Measurements from ENCODE around the gene LENEP.
A peak's percentile ranks its signal among the peaks of the same experiment; 100 is the strongest.
"Not testable (repeated sequence)": the region's sequence is repeated elsewhere in the genome, so short reads cannot be mapped to it uniquely, and the experiment has no call there.

LENEP gene

DNA sequence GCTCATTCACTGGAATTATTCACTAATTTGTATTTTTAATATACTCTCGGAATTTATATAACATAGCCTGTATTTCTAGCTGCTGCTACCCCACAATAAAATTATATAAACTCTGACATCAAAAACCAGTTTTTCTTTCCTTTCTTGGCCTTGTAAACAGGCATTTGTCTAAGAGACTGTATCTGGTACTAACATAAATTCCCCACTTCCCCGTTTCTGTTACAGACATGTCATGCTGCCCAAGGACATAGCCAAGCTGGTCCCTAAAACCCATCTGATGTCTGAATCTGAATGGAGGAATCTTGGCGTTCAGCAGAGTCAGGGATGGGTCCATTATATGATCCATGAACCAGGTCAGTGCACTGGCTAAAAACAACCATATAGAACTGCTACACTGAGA is 15.6 kb upstream of the LENEP start:
- DNase-seq, result not testable (repeated sequence)

DNA sequence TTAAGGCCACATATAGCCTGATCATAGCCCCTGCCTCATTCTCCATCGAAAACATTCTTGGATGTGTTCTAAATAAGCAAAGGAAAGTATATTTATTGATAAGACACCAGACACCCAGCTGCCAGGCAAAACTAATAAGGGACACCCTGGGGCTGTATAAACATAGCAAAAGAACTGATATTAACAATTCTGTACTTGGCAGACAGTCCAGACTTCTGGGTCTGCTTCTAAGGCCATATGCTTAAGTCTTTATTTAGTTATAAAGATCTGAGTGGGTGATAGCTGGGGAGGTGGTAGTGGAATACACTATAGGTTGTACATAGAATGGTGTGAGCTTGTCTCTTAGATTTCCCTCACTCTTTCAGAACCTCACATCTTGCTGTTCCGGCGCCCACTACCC is 15.0 kb upstream of the LENEP start:
- DNase-seq, result no peak

DNA sequence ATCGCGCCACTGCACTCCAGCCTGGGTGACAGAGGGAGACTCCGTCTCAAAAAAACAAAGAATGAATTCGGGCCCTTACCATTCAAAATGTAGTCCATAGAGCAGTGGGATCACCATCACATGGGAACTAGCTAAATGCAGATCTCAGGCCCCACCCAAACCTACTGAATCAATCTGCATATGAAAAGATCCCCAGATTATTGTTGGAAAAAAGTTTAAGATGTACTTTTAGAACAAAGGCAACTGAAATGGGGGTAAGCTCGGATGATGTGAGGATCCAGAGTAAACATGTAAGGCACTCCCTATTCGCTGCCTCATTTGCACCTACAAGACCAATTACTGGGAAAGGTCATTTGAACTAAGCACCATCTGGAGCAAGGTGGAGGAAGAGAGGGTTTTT is 11.0 kb upstream of the LENEP start:
- no peak for DNase-seq

DNA sequence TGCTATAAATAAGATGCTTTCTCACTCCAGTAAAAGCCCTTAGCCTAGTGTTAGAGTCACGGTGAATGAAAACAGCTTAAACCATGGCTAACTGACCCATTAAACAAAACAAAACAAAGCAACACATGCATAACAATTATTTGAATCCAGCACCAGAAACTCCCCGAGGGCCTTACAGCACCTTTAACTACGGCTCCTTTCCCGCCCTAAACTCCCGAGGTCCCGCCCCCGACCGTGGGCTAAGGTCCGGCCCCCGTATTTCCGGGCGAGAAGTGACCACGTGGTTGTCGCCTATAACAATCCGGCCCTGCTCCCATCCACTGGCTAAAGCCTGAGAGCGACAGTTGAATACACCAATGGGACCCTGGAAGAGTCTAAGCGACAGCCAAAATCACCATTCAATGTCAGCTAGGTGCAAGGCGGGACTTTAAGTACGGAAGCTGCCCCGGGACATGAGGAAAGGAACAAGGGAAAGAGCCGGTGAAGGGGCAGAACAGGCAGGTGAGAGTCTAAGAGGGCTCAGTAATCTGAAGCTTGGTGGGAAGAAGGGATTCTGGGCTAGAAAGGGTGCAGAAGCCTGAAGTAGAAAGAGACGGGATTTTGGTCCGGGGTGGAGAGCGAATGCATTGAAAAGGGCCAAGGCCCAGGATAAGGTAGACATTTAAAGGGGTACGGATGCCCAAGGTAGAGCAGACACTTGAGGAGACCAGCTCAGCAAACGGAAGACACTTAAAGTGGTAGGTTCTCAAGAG is 10.3 kb upstream of the LENEP start, which contains the start of gene FLAD1:
TSS of gene FLAD1 (plus strand) at position 448 of the 752 bp plus-strand sequence. CDS start 351 bp downstream, outside the sequence.
- peak; percentile 100 for DNase-seq

DNA sequence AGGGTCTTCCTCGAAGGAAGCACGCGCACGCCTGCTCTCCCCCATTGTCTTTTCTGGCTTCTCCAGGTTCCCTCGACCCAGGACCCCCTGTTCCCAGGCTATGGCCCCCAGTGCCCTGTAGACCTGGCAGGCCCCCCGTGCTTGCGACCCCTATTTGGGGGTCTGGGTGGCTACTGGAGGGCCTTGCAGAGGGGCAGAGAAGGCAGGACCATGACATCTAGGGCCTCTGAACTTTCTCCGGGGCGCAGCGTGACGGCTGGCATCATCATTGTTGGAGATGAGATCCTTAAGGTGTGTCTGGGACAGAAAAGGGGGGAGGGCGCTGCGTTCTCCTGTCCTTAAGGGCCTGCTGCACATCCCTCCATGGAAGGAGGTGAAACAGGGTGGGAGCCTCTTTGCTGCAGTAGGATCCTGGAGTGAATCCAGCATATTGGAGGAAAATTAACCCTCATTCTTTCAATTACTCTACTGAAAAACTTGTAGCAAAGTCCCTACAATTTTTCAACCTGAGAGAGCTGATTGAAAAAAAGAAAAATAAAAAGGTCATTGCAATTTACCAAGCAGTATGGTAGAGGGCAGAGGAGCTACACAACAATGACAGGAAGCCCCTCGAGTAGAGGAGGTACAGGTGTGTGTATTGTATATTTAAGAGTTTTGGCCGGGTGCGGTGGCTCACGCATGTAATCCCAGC is 9.5 kb upstream of the LENEP start:
- DNase-seq, result no peak

DNA sequence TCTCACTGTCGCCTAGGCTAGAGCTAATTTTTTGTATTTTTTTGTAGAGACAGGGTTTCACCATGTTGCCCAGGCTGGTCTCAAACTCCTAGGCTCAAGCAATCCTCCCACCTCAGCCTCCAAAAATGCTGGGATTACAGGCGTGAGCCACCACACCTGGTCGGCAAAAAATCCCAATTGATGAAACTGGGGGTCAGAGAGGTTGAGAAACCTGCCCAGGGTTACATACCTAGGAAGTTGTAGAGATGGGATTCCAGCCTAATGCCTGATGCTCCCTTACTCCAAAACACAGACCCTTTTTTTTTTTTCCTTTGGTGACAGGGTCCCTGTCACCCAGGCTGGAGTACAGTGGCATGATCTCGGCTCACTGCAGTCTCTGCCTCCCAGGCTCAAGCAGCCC is 6.7 kb upstream of the LENEP start:
- DNase-seq, result not testable (repeated sequence)

DNA sequence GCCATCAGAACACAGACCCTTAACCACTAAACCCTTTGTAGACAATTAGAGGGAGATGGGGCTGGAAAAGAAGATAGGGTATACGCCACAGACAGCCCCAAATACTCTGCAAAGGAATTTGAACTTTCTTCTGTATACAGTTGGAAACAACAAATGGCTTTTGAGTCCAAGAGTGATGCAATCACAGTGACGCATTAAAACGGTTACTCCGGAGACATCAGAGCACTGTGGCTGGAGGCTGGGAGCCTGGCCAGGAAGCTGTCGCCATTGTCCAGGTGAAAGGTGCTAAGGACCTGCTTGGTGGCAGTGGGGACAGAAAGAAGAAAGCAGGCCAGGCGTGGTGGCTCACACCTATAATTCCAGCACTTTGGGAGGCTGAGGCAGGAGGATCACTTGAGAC is 6.1 kb upstream of the LENEP start:
- no peak for DNase-seq

DNA sequence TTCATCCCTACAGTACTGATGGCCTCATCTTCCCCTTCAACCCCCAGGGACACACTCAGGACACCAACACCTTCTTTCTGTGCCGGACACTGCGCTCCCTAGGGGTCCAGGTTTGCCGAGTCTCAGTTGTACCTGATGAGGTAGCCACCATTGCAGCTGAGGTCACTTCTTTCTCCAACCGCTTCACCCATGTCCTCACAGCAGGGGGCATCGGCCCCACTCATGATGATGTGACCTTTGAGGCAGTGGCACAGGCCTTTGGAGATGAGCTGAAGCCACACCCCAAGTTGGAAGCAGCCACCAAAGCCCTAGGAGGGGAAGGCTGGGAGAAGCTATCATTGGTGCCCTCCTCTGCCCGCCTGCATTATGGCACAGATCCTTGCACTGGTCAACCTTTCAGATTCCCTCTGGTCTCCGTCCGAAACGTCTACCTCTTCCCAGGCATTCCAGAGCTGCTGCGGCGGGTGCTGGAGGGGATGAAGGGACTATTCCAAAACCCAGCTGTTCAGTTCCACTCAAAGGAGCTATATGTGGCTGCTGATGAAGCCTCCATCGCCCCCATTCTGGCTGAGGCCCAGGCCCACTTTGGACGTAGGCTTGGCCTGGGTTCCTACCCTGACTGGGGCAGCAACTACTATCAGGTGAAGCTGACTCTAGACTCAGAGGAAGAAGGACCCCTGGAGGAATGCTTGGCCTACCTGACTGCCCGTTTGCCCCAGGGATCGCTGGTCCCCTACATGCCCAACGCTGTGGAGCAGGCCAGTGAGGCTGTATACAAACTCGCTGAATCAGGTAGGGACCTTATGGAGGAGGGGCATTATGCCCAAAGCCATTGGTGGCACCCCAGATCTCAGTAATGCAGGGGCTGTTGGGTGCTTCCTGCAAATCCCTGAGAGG is 5.1 kb upstream of the LENEP start:
- no peak for DNase-seq

DNA sequence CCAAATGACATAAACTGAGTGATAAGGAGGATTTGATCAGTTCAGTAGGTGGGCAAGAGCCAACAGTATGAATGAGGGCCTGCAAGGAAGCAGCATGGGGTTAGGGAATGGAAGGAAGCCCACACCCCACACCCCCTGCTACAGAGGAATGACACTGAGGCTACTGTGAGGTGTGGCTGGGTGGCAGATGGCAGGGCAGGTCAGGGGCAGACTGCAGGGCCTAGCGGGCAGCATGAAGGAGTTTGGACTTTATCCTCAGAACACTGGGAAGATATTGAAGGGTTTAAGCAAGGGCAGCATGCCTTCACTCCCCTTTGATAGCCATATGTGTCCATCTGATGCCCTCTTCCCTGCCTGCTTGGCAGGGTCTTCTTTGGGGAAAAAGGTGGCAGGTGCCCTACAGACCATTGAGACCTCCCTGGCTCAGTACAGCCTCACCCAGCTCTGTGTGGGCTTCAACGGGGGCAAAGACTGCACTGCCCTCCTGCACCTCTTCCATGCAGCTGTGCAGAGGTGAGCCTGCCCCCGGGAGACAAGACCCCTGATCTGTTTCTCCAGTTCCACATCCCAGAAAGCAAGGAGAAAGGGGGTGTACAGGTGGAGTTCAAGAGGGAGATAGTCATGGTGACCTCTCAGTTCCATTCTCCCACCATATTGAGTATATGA is 4.1 kb upstream of the LENEP start:
- no peak for DNase-seq

DNA sequence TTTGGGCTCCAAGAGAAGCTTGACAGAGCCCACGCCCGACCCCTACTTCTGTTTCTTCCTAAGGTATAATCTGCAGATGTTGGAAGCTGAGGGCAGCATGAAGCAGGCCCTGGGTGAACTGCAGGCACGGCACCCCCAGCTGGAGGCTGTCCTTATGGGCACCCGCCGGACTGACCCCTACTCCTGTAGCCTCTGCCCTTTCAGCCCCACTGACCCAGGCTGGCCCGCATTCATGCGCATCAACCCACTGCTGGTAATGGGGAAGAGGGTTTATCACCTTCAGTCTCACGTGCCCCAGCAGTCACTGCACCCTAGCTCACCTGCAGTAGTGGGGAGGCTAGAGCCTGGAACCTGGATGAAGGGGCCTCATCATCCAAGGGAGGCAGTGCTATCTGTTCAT is 3.1 kb upstream of the LENEP start:
- no peak for DNase-seq

DNA sequence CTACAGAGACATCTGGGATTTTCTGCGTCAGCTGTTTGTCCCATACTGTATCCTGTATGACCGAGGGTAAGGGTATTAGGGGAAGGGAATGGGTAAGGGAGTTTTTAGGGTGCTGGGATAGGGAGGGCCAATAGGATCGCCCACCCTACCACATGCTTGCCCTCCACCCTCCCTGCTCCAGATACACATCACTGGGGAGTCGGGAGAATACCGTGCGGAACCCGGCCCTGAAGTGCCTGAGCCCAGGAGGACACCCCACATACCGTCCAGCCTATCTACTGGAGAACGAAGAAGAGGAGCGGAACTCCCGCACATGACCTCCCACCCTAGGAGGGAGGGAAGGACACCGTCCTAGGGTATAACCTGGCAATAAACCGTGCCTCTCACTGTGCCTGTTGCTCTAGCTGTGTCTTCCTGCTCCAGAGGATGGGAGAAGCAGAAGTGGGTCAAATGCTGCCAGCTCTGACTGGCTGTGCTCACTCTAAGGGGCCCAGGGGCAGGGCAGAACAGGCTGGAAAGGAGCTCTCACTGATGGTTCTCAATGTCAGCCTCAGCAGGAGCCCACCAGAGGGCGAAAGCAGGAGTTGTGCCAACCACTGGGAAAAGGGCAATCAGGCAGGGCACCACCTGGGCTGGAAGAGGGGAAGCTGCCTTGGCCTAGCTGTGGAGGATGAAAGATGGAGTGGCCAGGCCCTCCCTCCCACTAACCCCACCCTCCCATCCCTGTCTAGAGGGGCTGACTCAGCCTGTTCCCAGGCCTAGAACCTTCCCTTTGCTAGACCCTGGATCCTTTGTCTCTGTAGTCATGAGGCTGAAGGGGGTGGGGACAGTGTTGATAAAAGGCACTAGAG is 440 bp upstream of the LENEP start:
- DNase-seq, result no peak

DNA sequence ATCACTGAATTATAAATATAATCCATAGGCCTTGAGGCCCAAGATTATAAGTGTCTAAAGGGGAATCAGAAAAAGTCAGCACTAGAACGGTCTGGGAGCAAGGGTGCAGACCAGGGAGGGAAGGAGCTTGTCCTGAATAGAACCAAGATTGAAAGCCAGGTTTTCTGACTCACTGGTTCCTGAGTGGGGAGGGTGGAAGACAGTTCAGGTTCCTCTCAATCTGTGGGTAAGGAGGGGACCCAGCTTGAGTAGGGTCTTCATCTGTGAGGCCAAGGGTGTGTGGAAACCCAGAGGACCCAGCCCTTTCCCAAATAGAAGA is 842 bp downstream of the LENEP start:
- no peak for DNase-seq

DNA sequence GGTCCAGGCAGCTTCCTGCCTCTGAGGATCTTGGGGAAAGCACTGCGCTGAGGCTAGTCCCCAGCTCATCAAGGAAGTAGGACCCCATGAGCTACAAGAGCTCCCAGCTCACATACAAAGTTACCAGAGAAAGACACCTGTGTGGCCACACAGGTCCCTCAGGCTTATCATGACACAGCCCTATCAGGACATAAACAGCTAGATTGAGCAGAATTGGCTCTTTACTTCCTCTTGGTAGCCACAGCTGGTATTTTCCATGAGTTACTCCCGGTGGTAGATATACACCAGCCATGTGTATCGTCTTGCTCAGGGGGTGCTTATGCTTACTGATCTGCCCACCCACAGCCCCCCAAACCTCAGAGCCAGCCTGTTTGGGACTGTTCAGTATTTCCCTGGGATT is 1.2 kb downstream of the LENEP start:
- DNase-seq, result no peak

DNA sequence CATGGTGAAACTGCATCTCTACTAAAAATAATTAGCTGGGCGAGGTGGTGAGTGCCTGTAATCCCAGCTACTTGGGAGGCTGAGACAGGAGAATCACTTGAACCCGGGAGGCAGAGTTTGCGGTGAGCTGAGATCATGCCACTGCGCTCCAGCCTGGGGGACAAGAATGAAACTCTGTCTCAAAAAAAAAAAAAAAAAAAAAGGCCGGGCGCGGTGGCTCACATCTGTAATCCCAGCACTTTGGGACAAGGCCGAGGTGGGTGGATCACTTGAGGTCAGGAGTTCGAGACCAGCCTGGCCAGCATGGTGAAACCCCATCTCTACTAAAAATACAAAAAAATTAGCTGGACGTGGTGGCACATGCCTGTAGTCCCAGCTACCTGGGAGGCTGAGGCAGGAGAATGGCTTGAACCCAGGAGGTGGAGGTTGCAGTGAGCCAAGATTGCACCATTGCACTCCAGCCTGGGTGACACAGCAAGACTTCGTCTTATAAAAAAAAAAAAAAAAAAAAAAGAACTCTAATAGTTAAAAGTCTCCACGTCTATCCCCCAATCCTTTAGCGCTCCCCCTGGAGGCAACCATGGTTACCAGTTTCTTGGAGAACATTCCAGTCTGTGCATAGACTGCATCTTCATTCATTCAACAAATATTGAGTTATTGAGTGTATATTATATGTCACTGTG is 2.1 kb downstream of the LENEP start:
- DNase-seq, result peak; percentile 20

DNA sequence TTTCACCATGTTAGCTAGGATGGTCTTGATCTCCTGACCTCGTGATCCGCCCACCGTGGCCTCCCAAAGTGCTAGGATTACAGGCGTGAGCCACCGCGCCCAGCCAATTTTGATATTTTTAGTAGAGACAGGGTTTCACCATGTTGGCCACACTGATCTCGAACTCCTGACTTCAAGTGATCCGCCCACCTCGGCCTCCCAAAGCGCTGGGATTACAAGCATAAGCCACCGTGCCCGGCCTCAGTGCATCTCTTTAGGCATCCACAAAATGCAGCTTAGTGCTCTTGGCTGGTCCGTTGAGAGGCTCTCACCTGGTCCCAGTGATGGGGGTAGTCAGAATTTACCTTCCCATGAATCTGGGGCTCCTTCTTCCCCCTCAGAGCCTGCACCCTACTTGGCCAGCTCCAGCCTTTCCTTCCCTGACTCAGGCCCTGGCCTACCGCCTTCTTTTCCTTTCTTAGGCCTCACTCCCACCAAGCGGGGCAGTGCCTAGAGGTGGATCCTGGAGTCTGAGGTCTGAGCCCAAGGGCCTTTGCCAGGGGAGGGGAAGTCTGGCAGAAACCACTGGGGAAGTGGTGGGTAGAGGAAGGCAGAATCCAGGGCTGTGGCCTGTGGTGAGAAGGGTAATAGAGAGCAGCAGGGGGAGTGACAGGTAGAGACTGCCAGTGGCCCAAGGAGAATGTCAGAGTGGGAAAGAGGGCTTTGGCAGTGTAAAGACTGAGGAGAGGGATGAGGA is 3.7 kb downstream of the LENEP start:
- no peak for DNase-seq

DNA sequence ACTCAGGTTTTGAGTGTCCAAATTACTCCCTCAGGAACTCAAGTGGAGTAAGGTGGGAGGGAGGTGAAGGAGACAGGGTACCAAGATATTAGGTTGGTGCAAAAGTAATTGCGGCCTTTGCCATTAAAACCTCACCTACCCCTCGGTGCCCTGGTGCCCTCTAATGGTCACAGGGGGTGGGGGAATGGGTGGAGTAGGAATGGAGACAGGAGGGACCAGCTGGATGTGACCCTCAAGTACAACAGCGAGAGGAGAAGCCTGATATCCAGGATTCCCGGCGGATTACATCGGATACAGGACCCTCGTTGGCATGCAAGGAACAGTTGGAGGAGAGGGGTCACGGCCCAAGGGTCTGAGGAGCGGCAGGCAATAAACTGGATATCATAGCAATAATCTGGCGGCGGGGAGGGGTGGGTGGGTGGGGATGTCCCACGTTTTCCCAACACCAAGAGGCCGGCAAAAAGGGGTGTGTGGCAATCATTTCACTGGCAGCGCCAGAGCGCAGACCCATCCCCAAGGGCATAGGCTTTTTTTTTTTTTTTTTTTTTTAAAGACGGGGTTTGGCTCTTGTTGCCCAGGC is 4.9 kb downstream of the LENEP start:
- no peak for DNase-seq

DNA sequence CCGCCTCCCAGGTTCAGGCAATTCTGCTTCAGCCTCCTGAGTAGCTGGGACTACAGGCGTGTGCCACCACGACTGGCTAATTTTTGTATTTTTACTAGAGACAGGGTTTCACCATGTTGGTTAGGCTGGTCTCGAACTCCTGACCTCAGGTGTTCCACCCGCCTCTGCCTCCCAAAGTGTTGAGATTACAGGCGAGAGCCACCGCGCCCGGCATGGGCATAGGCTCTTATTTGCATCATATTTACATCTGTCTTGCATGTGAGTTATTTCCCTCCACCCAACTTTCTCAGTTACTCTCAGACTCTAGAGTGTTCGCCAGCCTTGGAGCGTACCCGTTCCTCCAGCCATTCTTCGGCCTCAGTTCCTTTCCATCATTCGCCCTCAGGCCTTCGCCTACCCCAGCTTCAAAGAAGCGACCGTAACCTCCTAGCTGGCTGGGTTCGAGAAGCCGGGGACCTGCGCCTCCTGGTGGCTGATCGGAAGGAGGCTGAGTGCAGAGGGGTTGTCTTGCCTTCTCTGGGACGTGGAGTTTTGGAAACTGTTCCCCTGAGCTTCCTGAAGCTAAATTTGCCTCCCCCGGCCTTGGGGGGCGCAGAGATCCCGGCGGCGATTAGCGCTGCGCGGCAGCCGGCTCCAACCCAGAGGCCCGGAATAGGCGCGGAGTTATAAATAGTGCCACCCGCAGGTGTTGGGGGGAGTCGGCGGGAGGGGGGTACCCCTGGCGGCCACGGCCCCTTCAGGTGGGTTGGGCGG is 5.6 kb downstream of the LENEP start:
- DNase-seq, result no peak

DNA sequence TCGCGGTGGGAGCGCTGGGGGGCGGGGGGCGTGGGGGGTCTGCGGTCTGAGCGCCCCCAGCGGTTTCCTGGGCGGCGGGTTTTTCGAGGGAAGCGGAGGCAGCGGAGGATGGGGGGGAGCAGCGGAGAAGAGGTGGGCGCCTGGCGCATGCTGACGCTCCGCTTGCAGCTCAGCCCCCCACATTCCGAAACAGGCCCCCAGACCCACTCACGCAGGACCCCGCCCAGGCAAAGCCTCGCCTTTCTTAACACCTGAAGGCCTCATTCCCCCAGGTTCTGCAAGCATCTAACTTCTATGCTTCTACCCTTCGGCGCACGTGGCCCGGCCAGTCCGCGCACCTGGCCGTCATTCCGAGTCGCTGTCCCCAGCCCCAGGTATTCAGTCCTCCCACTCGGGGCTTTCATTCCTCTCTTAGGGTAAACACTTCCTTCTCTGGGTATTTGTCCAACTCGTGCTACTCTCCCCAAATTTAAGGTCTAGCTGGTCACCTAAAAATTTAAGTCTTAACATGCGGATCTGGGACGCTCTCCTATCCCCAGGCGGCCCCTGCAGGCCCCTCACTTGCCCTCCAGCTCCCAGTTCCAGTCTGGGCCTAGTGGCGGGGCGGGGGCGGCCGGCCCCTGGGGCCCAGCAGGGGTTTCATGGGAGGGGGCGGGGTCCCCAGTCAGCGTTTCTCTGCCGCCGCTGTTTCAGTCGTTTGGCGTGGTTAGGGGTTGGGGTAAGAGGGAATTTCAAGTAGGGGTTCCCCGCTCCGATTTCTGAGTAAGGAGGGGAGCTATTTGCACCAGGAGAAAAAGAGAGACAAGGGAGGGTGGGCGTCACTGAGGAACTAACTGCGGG is 6.4 kb downstream of the LENEP start:
- DNase-seq, result no peak

DNA sequence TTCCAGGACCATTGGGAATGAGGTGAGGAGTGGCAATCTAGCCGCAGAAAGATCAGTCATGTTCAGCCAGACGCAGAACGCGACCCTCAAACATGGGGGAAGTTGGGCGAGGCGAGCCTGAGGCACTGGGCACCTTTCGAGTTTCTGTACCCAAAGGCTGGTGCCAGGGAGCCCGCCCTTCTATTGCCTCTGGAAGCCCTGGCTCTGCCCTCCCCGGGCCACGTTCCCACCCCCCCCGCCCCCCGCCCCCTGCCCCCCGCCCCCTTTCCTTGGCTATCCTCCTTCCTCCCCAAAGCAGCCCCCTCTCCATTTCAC is 7.0 kb downstream of the LENEP start:
- DNase-seq, result no peak

Data from NCI-H446 treated with DMSO at 0.1 percent for 48 hours (cell line).